ELF-1 (cell line): Measurements from ENCODE around the gene ZBTB21.
"Not testable (repeated sequence)": the region's sequence is repeated elsewhere in the genome, so short reads cannot be mapped to it uniquely, and the experiment has no call there.

Source experiments
- DNase-seq: peaks from one replicate; pipeline ENCODE4 v3.0.0-alpha.2; 2016; ENCODE audit warnings: low read depth, low spot score

ZBTB21 gene

GRCh38 chr21:41995577-41995976 lies 14.6 kb downstream of the ZBTB21 start:
- DNase-seq: no peak

- not testable (repeated sequence) for DNase-seq
Measured at GRCh38 chr21:41994613-41995012, 15.5 kb downstream of the ZBTB21 start.

- DNase-seq: no peak
Measured at GRCh38 chr21:41993744-41994143, 16.4 kb downstream of the ZBTB21 start.

GRCh38 chr21:41992576-41992975 lies 17.6 kb downstream of the ZBTB21 start:
- DNase-seq: no peak

DNA sequence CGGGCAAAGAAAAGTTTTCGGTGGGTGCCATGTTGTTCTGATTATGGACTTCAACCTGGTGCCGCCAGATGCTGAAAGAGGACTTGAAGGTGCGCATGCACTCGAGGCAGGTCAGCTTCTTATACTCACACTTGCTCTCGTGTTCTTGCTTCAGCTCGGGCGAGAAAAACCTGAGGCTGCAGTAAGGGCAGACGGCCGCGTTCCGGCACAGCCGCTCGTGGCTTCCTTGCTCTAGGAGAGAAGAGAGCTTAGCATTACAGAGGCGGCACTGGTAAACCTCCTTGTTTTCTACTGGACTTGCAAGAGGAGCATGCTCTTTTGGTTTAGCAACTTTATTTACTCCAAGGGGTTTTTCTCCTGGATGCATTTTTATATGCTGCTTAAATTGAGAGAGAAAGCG lies 18.5 kb downstream of the ZBTB21 start:
- DNase-seq: no peak

GRCh38 chr21:41989698-41990097 lies 20.5 kb downstream of the ZBTB21 start:
- DNase-seq: no peak

DNA sequence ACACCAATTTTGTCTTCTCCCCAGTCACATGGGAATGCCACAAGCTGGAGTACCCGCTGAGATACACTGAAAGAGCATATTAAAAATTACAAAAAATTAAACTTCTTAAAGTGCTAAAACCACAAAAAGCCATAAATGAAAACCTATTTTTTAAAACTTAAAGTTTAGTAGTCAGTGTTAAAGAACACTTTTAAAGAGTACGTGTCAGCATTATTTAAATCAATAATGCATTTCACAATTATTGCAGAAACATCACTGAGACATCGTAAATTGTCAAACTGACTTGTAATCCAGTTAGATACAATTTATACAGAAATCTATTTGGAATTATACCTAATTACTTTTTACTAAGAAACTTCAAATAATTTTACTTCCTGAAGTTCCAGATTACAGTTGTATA lies 22.9 kb downstream of the ZBTB21 start:
- DNase-seq: no peak

DNA sequence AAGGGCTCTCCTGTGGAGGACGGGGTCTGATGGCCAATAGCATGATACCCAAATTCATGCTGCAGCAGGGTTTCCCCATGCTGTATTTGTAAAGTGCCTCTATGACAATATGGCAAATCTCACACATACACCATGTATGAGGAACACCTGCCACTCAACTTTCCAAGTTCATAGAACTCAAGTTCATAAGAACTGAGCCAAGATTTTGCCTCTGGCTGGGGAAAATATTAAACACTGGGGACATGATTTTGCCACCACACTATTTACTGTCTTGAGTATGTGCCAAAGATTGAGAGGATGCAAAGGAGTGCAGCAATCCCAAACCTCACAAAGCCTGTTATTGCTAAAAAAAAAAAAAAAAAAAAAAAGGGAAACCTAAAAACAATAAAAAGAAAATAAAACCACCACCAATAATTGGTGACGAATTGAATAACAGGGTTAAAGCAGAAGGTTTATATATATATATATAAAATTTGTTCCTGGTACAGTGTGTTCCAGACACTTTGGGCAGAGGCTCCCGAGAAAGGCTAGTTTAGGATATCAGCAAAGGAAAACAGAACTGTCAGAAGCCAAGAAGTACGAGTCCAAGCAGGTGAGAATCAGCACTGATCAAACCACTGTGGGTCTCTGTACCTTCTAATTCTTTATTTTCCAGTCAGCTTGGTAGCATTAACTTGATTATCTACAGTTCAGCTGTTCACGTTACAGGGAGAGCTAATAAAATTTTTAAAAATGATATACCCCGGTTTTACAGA lies 24.3 kb downstream of the ZBTB21 start:
- no peak for DNase-seq

DNA sequence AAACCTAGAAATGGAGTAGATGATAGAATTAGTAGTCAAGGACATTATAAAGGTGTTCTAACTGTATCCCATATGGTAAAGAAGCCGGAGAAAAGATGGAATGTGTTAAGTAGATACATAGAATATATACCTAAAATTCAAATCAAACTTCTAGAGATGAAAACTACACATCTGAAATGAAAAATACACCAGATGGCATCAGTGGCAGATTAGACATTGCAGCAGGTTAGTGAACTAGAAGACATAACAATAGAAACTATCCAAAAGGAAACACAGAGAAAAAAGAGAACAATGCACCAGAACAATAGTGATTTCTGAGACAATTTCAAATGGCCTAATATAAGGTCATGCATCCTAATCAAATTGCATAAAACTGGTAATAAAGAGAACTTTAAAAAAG lies 26.9 kb downstream of the ZBTB21 start:
- no peak for DNase-seq

GRCh38 chr21:41980561-41980960 lies 29.6 kb downstream of the ZBTB21 start:
- DNase-seq: no peak

- DNase-seq: no peak
Measured at GRCh38 chr21:41979751-41980369, 30.3 kb downstream of the ZBTB21 start.

DNA sequence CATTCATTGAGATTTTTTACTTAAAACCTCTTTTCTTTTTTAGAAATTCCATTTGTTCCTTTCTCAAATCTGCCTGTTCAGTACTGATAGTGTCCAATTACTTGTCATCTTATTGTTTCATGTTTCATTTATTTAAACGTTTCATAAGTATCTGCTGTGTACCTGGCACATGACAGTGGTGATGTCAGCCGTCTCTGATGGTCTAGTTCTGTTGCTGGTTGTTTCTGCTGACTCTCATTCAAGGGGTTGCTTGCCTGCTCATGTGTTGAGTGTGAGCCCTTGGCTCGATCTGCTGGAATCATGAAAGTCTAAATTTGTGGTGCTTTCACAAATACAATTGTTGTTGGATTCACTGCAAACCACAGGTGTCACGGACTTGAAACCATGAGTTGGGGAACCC lies 30.8 kb downstream of the ZBTB21 start:
- no peak for DNase-seq

DNA sequence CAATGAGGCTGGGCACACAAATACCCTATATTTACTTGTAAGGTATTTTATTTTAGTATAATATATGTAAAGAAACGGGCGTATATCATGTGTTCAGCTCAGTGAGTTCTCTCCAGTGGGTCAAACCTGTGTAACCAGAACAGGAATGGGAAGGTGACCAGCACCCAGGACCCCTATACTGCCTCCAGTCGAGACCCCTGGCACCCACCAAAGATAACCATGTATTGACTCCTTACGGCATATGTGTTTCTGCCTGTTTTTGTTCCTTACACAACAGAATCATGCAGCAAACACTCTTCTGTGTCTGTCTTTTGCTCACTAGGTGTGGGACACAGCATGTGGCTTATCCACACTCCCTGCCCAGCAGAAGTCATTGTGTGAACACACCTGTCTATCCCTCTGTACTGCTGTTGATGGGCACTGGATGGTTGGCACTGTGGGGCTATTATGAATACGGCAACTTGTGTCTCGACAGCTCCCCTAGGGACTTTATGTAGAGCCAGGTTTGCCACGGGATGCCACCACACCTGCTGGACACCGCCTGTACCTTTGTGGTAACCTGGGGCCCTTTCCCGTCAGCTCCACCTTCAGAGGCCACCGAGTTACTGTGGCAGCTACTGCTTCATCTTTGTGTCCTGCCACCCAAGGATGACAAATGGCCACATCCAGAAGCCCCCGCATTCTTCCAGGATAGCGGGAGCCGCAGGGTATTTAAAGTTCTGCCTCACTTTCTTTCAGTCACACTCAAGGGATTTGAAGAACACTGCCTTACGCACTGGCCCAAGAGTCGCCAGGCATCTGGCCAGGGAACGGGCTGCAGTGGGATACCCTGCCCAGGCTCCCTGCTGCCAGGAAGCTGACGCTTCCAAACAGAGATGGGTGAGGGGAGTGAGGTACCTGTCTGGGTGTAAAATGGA lies 32.9 kb downstream of the ZBTB21 start:
- no peak for DNase-seq

- DNase-seq: no peak
Measured at GRCh38 chr21:41976611-41977010, 33.5 kb downstream of the ZBTB21 start.

DNA sequence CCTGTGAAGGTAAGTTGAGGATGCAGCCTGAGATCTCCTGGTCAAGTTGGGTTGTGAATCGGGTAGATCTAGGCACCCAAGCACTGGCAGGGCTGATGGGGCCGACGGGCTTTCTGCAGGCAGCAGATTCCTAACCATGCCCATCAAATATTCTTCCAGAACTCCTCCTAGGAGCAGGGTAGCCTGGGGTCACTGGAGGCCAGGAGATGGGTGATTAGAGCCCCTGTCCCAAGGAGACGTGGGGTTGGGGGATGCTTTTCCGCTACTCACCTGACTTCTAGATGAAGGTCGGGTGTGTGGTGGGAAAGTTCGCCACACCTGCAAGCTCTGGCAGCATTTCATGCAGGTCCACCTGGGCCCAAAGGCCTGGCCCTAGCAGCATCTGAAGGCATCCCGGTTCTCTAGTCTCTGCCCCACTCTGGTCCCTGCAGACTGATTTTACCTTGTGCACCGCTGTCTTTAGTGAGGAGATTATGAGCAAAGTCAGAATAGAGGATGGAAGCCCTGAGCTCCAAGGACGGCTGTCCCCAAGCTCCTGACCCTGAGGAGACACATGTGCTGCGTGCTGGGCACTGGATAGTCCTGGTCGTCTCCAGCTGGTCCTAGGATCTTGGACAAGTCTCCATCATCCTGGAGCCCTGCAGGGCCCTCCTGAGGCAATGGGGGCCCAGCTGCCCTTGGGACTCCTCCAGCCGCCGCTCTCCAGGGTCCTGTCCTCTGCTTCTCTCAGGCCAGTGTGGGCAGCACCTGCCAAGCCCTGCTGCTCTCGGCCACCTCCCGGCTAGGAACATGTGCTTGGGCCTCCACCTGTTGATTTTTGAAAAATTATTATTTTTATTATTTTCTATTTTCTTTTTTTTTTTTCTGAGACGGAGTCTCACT lies 34.5 kb downstream of the ZBTB21 start:
- DNase-seq: no peak

DNA sequence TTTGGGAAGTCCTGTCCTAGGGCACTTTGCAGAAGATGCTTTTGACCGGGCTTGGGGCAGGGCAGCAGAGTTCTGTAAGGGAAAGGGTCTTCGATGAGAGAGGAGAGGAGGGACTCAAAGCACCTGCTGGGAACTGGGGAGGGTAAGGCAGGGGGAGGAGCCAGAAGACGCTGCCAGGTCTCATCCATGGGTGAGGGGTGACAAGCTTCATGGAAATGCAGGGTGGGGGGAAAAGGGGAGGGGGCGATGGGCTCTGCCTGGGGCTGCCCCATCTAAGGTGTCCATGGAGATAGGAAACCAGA lies 35.5 kb downstream of the ZBTB21 start:
- no peak for DNase-seq

GRCh38 chr21:41973861-41974751 lies 36.1 kb downstream of the ZBTB21 start:
- DNase-seq: peak; percentile 64

DNA sequence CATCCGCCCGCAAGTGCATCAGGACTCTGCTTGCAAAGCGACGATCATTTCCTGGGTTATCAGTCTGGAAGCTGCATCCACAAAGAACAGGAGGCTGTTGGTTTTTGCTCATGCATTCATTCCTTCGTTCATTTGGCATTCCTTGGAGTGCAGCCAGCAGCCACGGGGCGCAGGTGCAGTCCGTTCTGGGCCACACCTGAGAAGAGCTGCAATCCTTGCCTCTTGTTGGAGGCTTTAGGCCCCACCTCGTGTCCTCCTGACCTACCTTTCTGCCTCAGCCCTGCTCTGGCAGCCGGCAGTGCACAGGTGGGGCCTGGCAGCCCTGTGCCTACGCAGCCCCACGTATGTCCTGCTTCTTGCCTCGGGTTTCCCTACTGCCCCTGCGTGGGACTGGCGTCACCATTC lies 36.7 kb downstream of the ZBTB21 start:
- DNase-seq: no peak

- no peak for DNase-seq
Measured at GRCh38 chr21:41972511-41973205, 37.5 kb downstream of the ZBTB21 start.

GRCh38 chr21:41971891-41972290 lies 38.3 kb downstream of the ZBTB21 start:
- no peak for DNase-seq
